ENCODE data around the gene TMPRSS15. TPM values are rescaled to one million over a fixed set of nuclear protein-coding genes. Genes with fewer than 3 reads are reported as not detected.

Gene TMPRSS15
- total RNA-seq, 1 donor from 2014 or later, result not detected

- no peak for DNase-seq
Measured at GRCh38 chr21:18340387-18340942, 63.1 kb downstream of the TMPRSS15 start.

DNA sequence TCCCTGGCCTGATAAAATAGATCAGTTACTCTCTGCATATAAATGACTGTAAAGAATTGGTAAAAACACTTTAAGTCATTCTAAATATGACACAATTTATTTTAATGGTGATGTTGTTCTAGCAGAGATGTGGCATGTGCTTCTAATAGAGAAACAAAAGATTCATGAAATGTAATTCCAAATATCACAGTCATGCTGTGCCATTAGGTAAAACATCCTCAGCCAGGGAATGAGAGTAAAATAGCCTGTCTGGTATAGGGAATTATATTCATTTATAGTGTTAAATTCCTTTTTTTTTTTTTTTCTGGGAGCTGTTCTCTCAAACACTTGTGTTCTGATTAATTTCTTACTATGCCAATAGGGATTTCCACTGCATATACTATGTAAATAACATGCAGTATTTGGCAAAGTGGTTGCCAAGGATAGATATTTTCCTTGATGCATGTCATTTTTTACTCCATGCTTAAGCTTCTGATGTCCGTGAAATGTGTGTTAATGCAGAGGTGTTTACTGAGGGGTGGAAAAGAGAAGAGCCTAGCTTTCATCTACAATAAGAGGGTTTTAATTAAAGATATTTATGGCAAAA lies 67.8 kb downstream of the TMPRSS15 start:
- no peak for DNase-seq

GRCh38 chr21:18334066-18334465 lies 69.5 kb downstream of the TMPRSS15 start:
- DNase-seq, result no peak

DNA sequence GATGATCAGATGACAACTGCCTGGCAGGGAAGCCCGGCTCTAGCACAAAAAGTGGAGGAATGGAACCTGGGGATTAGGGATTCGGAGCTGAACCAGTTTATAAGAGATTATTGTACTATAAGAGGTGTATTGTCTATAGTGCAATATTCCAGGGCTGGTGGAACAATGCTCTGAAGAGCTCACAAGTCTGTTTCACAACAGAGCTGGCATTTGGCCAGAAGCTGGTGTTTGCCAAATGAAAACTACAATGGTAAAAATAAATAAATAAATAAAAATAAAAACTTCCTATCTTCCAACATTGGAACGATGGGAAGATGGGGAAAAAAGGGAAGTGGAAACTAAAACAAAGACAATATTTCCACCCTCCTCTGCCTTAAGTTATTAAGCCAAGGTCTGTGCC lies 85.4 kb downstream of the TMPRSS15 start:
- no peak for DNase-seq

DNA sequence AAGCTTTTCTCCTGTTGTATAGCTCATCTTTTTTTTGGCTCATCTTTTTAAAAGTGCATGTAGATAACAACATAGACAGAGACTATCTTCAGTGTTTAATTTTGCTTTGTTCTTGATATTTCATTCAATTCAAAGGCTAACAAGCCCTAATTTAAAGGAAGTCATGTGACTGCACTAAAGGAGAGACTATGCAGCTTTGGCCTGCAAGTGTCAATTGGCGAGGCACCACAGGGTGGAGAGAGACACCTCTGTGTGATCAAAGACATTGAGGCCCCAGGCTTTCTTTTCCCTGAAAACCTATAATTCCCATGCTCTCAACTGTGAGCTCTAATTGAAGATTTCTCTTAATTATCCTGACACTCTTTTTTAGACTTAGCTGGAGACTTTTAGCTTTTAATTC lies 105.4 kb downstream of the TMPRSS15 start:
- no peak for DNase-seq

- no peak for DNase-seq
Measured at GRCh38 chr21:18294100-18294499, 109.5 kb downstream of the TMPRSS15 start.

- no peak for DNase-seq
Measured at GRCh38 chr21:18289876-18290275, 113.7 kb downstream of the TMPRSS15 start.

DNA sequence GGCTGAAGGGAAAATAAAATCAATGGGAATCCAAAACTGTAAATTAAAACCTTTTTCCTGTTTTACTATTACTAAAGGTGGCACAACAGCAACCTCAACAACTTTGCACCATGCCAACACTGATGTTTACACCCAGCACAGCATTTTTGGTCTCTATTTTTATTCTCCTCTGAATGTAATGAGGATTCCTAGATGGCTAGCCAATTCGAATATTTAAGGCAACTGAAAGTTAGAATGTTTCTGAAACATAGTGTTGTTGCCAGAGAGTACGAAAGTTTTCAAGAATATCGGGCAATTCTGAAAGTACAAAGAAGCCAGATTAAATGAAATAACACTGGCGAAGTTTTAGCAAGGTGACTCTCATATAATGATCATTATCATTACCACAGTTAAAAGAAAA lies 118.2 kb downstream of the TMPRSS15 start:
- no peak for DNase-seq

DNA sequence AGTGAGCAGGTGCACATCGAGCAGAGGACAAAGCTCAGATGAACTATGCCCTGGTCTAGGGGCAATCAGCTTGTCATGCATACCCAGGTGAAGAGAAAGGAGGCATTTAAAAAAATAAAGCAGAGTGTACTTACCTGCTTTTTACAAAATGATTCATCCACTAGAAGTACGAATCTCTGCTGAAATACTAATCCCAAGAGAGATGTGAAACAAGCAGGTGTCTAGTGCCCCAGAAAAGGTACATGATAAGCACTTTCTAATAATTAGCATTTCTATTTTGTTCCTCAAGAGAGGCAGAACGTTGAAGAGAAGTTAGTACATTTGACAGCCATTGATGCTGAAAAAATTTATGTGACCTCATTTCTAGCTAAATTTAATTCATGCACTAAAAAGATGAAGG lies 127.8 kb downstream of the TMPRSS15 start:
- no peak for DNase-seq

- DNase-seq, result no peak
Measured at GRCh38 chr21:18274370-18274769, 129.2 kb downstream of the TMPRSS15 start.

DNA sequence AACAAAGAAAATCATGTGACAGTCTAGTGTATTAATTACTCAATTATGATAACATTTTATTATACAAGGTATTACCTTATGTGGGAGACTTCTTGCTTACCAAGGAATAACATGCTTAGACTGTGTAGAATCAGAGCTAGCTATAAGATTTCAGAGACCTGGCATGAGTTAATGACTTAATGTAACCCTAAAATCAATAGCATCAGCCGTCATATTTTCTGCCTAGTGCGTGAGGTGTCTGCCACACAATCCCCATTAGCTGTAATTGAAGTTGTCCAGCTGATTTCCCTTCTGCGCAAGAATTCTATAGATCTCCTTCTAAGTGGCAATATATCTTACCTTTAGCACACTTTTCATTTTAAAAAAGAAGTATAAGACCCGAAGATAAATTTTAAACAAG lies 130.2 kb downstream of the TMPRSS15 start:
- DNase-seq, result no peak

GRCh38 chr21:18269856-18270255 lies 133.7 kb downstream of the TMPRSS15 start:
- no peak for DNase-seq

DNA sequence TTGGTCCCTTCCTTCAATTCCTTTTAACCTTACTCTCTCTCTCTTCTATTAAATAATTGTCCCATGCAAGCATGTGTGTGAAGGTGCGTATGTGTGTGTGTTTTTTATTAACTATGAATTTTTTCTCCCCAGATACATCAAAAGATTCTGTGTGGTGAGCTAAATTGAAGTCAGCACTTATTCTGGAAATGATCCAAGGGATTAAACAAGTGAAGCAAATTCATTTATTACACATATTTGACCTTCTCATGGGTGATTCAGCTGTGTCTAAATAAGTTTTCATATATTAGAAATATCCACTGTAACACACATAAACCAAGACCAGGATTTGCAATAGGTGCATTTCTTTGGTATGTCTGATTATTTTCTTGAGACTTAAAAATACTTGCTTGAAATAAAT lies 134.7 kb downstream of the TMPRSS15 start:
- DNase-seq, result no peak

DNA sequence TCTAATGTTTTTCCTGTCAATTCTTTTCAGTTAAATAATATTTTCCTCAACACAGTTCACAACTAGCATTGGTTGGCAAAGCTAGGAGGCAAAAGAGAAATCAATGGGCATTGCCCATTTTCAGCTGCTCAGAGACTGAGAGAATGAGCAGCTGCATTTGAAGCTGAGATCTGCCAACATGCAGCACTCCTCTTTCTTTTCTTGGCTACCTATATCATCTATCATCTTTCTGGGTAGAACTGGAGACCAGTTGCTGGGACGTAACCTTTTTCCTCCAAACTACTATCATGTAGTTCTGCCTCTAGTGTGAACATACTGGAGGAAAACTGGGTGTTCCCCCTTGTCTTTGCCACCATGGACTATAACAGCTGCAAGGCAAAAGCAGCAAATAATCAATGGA lies 136.1 kb downstream of the TMPRSS15 start:
- no peak for DNase-seq

- no peak for DNase-seq
Measured at GRCh38 chr21:18265944-18266343, 137.6 kb downstream of the TMPRSS15 start.

GRCh38 chr21:18253799-18254198 lies 149.8 kb downstream of the TMPRSS15 start:
- no peak for DNase-seq

DNA sequence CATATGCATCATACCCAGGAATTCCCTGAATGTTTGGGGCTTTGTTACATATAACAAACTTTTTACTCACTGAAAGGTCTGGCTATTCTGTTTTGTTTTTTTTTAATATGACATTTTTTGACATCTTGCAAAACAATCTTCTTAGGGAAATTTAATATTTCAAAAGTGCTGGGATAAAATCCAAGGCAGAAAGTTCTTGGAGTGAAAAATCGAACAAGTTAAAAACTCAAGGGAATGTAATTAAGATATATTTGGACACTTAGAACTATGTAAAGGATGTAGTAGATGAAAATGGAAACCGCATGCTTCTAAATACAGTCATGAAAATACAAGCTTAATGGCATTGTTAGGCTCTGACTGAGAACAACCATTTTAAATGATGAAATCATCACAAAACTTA lies 150.4 kb downstream of the TMPRSS15 start:
- DNase-seq, result no peak

- no peak for DNase-seq
Measured at GRCh38 chr21:18252680-18253079, 150.9 kb downstream of the TMPRSS15 start.

- no peak for DNase-seq
Measured at GRCh38 chr21:18252256-18252655, 151.3 kb downstream of the TMPRSS15 start.

GRCh38 chr21:18251065-18251464 lies 152.5 kb downstream of the TMPRSS15 start:
- DNase-seq, result no peak

GRCh38 chr21:18249672-18250071 lies 153.9 kb downstream of the TMPRSS15 start:
- no peak for DNase-seq

DNA sequence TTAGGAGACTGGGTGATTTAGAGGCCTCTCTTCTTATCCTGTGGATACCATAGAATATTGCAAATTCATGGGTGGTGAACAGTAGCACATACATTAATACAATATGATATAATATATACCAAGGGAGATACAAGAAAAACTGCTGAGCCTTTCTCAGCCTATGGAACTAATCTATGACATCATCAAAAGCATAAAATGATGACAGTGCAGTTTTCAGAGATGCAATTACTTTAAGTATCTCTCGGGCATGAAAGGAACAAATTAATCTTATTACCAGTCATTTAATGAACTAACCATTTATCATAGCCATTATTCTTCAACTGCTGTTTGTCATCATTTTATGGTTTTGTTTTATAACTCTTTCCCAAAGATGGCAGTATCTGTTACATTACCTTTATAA lies 155.4 kb downstream of the TMPRSS15 start:
- DNase-seq, result no peak

- DNase-seq, result no peak
Measured at GRCh38 chr21:18245464-18245967, 158.1 kb downstream of the TMPRSS15 start.

DNA sequence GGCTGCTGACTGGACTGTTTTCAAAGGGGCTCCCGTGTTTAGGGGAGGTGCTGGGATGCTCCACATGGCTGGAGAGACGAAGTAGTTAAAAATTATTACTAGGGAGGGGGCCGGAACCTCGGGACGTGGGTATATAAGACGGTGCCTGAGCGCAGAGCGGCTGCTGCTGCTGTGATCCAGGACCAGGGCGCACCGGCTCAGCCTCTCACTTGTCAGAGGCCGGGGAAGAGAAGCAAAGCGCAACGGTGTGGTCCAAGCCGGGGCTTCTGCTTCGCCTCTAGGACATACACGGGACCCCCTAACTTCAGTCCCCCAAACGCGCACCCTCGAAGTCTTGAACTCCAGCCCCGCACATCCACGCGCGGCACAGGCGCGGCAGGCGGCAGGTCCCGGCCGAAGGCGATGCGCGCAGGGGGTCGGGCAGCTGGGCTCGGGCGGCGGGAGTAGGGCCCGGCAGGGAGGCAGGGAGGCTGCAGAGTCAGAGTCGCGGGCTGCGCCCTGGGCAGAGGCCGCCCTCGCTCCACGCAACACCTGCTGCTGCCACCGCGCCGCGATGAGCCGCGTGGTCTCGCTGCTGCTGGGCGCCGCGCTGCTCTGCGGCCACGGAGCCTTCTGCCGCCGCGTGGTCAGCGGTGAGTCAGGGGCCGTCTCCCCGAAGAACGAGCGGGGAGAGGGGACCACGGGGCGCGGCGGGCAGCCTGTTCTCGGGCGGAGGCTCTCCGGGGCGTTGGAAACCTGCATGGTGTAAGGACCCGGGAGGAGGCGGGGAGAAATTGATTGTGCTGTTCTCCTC lies 158.7 kb downstream of the TMPRSS15 start, which contains the start of gene CHODL:
Gene CHODL (plus strand): TSS at position 163 of the 793 bp plus-strand sequence. CDS start 391 bp downstream, at position 554.
- DNase-seq, result no peak

All from dermis blood vessel endothelial cell (primary cell).